Calu3 (cell line): ENCODE data around the gene CEBPZ. TPM values are rescaled to one million over a fixed set of nuclear protein-coding genes. Genes with fewer than 3 reads are reported as not detected.

Experiments
- BruUV-seq: library from RNA; stranded (reverse); fragments of 400-500 nt; replicated peaks from 2 replicates; lab custom pipeline; 2021; lab: Mats Ljungman, UMichigan
- CTCF ChIA-PET: fragments of 300-600 bp; sonication (Branson Sonifier 250); formaldehyde crosslinking; loops from one replicate; lab custom pipeline; 2022; ENCODE audit warnings: antibody characterized with exemption; lab: Charles Lee
- DNase-seq: peaks from one replicate; pipeline ENCODE4 v3.0.0; 2022
- H3K27ac Mint-ChIP-seq: one replicate; pipeline ENCODE4 v1.8.0; 2022; ENCODE audit warnings: mixed read lengths; ENCODE audit not compliant: unreplicated experiment
- H3K27me3 Mint-ChIP-seq: one replicate; pipeline ENCODE4 v1.8.0; 2022; ENCODE audit warnings: mixed read lengths; ENCODE audit not compliant: unreplicated experiment
- H3K36me3 Mint-ChIP-seq: one replicate; pipeline ENCODE4 v1.8.0; 2022; ENCODE audit warnings: mild to moderate bottlenecking, moderate library complexity, mixed read lengths; ENCODE audit not compliant: insufficient read depth, unreplicated experiment
- H3K4me1 Mint-ChIP-seq: one replicate; pipeline ENCODE4 v1.8.0; 2022; ENCODE audit warnings: mild to moderate bottlenecking, low read depth, mixed read lengths; ENCODE audit not compliant: unreplicated experiment
- H3K4me3 Mint-ChIP-seq: one replicate; pipeline ENCODE4 v1.8.0; 2022; ENCODE audit warnings: mild to moderate bottlenecking, low read depth, moderate library complexity, mixed read lengths; ENCODE audit not compliant: unreplicated experiment
- H3K9me3 Mint-ChIP-seq: one replicate; pipeline ENCODE4 v1.8.0; 2022; ENCODE audit warnings: low read depth, mixed read lengths; ENCODE audit not compliant: unreplicated experiment
- CTCF ChIP-seq: fragments of 200-600 bp; IDR thresholded peaks from one replicate; pipeline ENCODE4 v1.8.0; 2022; ENCODE audit warnings: antibody characterized with exemption; ENCODE audit not compliant: unreplicated experiment
- intact Hi-C: fragments of 100-400 bp; cut with micrococcal nuclease; formaldehyde crosslinking; loops from one replicate; pipeline ENCODE4 v1.10.0; 2022; ENCODE audit not compliant: unreplicated experiment
- total RNA-seq: library from RNA; stranded (reverse); gene quantifications from 2 replicates; pipeline ENCODE4 v1.2.3, GENCODE V29; 2022

The CEBPZ gene
- total RNA-seq, 1 experiment from 2014 or later, result 60.7 TPM

GRCh38 chr2:37271376-37272067 is 40.1 kb upstream of the CEBPZ start:
- Mint-ChIP-seq H3K4me3 (no peak overlapping the region), H3K27ac (no peak overlapping the region), H3K9me3 (no peaks in the 10 kb centered on the region), H3K36me3 (peaks cover 10% of the 10 kb centered on the region), H3K27me3 (no peaks in the 10 kb centered on the region), H3K4me1 (no peaks in the 10 kb centered on the region)
- BruUV-seq, result no TSS peak
- TF ChIP-seq CTCF, result no peak
- intact Hi-C loops, result no loop called here
- CTCF ChIA-PET, result interaction anchor here (1.4 kb wide), 1 partner anchor 12 kb away, joined by 4 read pairs; no protein-coding TSS in a partner anchor
- DNase-seq, result no peak

GRCh38 chr2:37268111-37268510 is 36.7 kb upstream of the CEBPZ start:
- no peaks in the 10 kb centered on the region for H3K4me1 Mint-ChIP-seq
- H3K9me3 Mint-ChIP-seq, result no peaks in the 10 kb centered on the region
- peaks cover 6% of the 10 kb centered on the region for H3K36me3 Mint-ChIP-seq
- no peaks in the 10 kb centered on the region for H3K27me3 Mint-ChIP-seq
- no TSS peak for BruUV-seq
- no peak for DNase-seq
- H3K27ac Mint-ChIP-seq, result no peak overlapping the region
- intact Hi-C loops, result no loop called here
- no peak overlapping the region for H3K4me3 Mint-ChIP-seq
- no peak for TF ChIP-seq CTCF
- CTCF ChIA-PET, result no interaction called here

- no TSS peak for BruUV-seq
- TF ChIP-seq CTCF, result no peak
- CTCF ChIA-PET, result no interaction called here
- intact Hi-C loops, result no loop called here
- H3K9me3 Mint-ChIP-seq, result no peaks in the 10 kb centered on the region
- no peak for DNase-seq
- no peak overlapping the region for H3K27ac Mint-ChIP-seq
- H3K4me3 Mint-ChIP-seq, result no peak overlapping the region
- H3K27me3 Mint-ChIP-seq, result no peaks in the 10 kb centered on the region
- H3K36me3 Mint-ChIP-seq, result peaks cover 6% of the 10 kb centered on the region
- no peaks in the 10 kb centered on the region for H3K4me1 Mint-ChIP-seq
Observed at GRCh38 chr2:37267685-37268084, 36.3 kb upstream of the CEBPZ start.

GRCh38 chr2:37263839-37264238 is 32.4 kb upstream of the CEBPZ start:
- H3K27ac Mint-ChIP-seq, result peak overlapping the region; percentile 16
- H3K27me3 Mint-ChIP-seq, result no peaks in the 10 kb centered on the region
- BruUV-seq, result no TSS peak
- CTCF ChIA-PET, result no interaction called here
- no peak for DNase-seq
- H3K9me3 Mint-ChIP-seq, result no peaks in the 10 kb centered on the region
- no peaks in the 10 kb centered on the region for H3K36me3 Mint-ChIP-seq
- intact Hi-C loops, result no loop called here
- no peak for TF ChIP-seq CTCF
- H3K4me3 Mint-ChIP-seq, result no peak overlapping the region
- H3K4me1 Mint-ChIP-seq, result no peaks in the 10 kb centered on the region
